A673 (cell line): ENCODE results near the gene VASH1. TPM values are rescaled to one million over a fixed set of nuclear protein-coding genes. Genes with fewer than 3 reads are reported as not detected.
"Not testable (repeated sequence)": the region's sequence is repeated elsewhere in the genome, so short reads cannot be mapped to it uniquely, and the experiment has no call there.

ENCODE experiments used
- BruUV-seq: library from RNA; stranded (reverse); fragments of 400-500 nt; replicated peaks from 2 replicates; lab custom pipeline; 2021; lab: Mats Ljungman, UMichigan
- CTCF ChIA-PET: fragments of 300-600 bp; sonication (Branson Sonifier 250); formaldehyde crosslinking; loops from one replicate; lab custom pipeline; 2022; ENCODE audit warnings: antibody characterized with exemption; lab: Charles Lee
- POLR2A ChIA-PET: fragments of 300-600 bp; sonication (Branson Sonifier 250); formaldehyde crosslinking; loops from one replicate; lab custom pipeline; 2022; ENCODE audit warnings: antibody characterized with exemption; ENCODE audit not compliant: low non-redundant PET; lab: Charles Lee
- DNase-seq: peaks from one replicate; pipeline ENCODE4 v3.0.0-alpha.2; 2015; ENCODE audit warnings: low spot score
- H3K27ac ChIP-seq: fragments of 200-600 bp; sonication (generic); 2 replicates; pipeline ENCODE4 v1.5.1; 2016; ENCODE audit warnings: mixed run types, low read depth, mild to moderate bottlenecking, mixed read lengths, antibody characterized with exemption, low read length; ENCODE audit not compliant: poor library complexity, severe bottlenecking
- H3K27me3 ChIP-seq: fragments of 200-600 bp; sonication (generic); replicated peaks from 2 replicates; pipeline ENCODE4 v1.6.1; 2017; ENCODE audit warnings: mixed run types, low read depth, mild to moderate bottlenecking, mixed read lengths, antibody characterized with exemption, low read length; ENCODE audit not compliant: insufficient read depth, poor library complexity
- H3K36me3 ChIP-seq: fragments of 200-600 bp; sonication (generic); 2 replicates; pipeline ENCODE4 v1.6.1; 2016; ENCODE audit warnings: mixed run types, mild to moderate bottlenecking, mixed read lengths, antibody characterized with exemption, low read length; ENCODE audit not compliant: insufficient read depth, poor library complexity, severe bottlenecking
- H3K4me1 ChIP-seq: fragments of 200-600 bp; sonication (generic); 2 replicates; pipeline ENCODE4 v1.6.1; 2017; ENCODE audit warnings: mixed run types, mild to moderate bottlenecking, mixed read lengths, antibody characterized with exemption, low read length; ENCODE audit not compliant: insufficient read depth, poor library complexity, severe bottlenecking
- H3K4me3 ChIP-seq: fragments of 200-600 bp; sonication (generic); 2 replicates; pipeline ENCODE4 v1.5.1; 2016; ENCODE audit warnings: low read depth, mixed run types, mild to moderate bottlenecking, mixed read lengths, low read length; ENCODE audit not compliant: poor library complexity, severe bottlenecking
- H3K9me3 ChIP-seq: fragments of 200-600 bp; sonication (generic); 2 replicates; pipeline ENCODE4 v1.6.1; 2016; ENCODE audit warnings: mixed run types, low read depth, mild to moderate bottlenecking, mixed read lengths, antibody characterized with exemption, low read length; ENCODE audit not compliant: poor library complexity, severe bottlenecking
- CTCF ChIP-seq: fragments of 300-800, 200-600 bp; sonication (generic); conservative IDR thresholded peaks from 2 replicates; pipeline ENCODE4 v1.5.1; 2017; ENCODE audit warnings: low read depth, mild to moderate bottlenecking, antibody characterized with exemption, low read length, moderate library complexity, mixed read lengths
- EZH2 ChIP-seq: fragments of 200-600 bp; sonication (generic); IDR thresholded peaks from 2 replicates; pipeline ENCODE4 v1.6.1; 2017; ENCODE audit warnings: borderline replicate concordance, low read depth, mild to moderate bottlenecking, mixed read lengths, antibody characterized with exemption, low read length; ENCODE audit not compliant: poor library complexity, severe bottlenecking
- intact Hi-C: fragments of 100-400 bp; cut with micrococcal nuclease; formaldehyde crosslinking; loops from one replicate; pipeline ENCODE4 v1.10.0; 2022; ENCODE audit not compliant: unreplicated experiment
- total RNA-seq: library from RNA; stranded (reverse); gene quantifications from 2 replicates; pipeline ENCODE4 v1.2.3, GENCODE V29; 2021

The VASH1 gene
- total RNA-seq, 1 experiment from 2014 or later: 6.8 TPM

GRCh38 chr14:76729258-76729657, 32.0 kb upstream of the VASH1 start:
- no TSS peak for BruUV-seq
- POLR2A ChIA-PET: no interaction called here
- Histone ChIP-seq H3K4me3 (no peak overlapping the region), H3K36me3 (no peaks in the 10 kb centered on the region), H3K27me3 (no peaks in the 10 kb centered on the region), H3K4me1 (no peaks in the 10 kb centered on the region), H3K27ac (no peak overlapping the region), H3K9me3 (no peaks in the 10 kb centered on the region)
- CTCF ChIA-PET: no interaction called here
- intact Hi-C loops: no loop called here
- DNase-seq: no peak
- TF ChIP-seq EZH2: no peak
- no peak for TF ChIP-seq CTCF

GRCh38 chr14:76729953-76730505, 31.2 kb upstream of the VASH1 start:
- intact Hi-C loops: no loop called here
- no peak overlapping the region for H3K27ac ChIP-seq
- DNase-seq: no peak
- no peak overlapping the region for H3K4me3 ChIP-seq
- ChIA-PET POLR2A (no interaction called here), CTCF (no interaction called here)
- no peaks in the 10 kb centered on the region for H3K36me3 ChIP-seq
- no TSS peak for BruUV-seq
- no peaks in the 10 kb centered on the region for H3K9me3 ChIP-seq
- H3K27me3 ChIP-seq: no peaks in the 10 kb centered on the region
- TF ChIP-seq CTCF (no peak), EZH2 (no peak)
- H3K4me1 ChIP-seq: no peaks in the 10 kb centered on the region

- POLR2A ChIA-PET, H3K9me3 ChIP-seq, DNase-seq, intact Hi-C loops, BruUV-seq, H3K27ac ChIP-seq, H3K27me3 ChIP-seq, CTCF ChIA-PET, H3K4me3 ChIP-seq, H3K36me3 ChIP-seq, H3K4me1 ChIP-seq: not testable (repeated sequence)
These were observed 26.8 kb upstream of the VASH1 start for GRCh38 chr14:76734501-76734900.

- intact Hi-C loops: no loop called here
- TF ChIP-seq EZH2: no peak
- TF ChIP-seq CTCF: no peak
- BruUV-seq: no TSS peak
- Histone ChIP-seq H3K36me3 (no peaks in the 10 kb centered on the region), H3K4me3 (no peak overlapping the region), H3K27ac (no peak overlapping the region), H3K9me3 (no peaks in the 10 kb centered on the region), H3K27me3 (peaks cover 4% of the 10 kb centered on the region), H3K4me1 (no peaks in the 10 kb centered on the region)
- DNase-seq: no peak
- ChIA-PET POLR2A (no interaction called here), CTCF (no interaction called here)
These were observed 24.8 kb upstream of the VASH1 start for GRCh38 chr14:76736514-76736913.
